HG02840 (cell line): ENCODE measurements around the gene ANKRD44.
"Not testable (repeated sequence)": the region's sequence is repeated elsewhere in the genome, so short reads cannot be mapped to it uniquely, and the experiment has no call there.

ENCODE experiments used
- ATAC-seq: cut with Tn5 transposase; IDR thresholded peaks from one replicate; pipeline ENCODE4 v1.9.1; 2021; ENCODE audit warnings: mild to moderate bottlenecking, moderate library complexity, moderate number of reproducible peaks; ENCODE audit not compliant: unreplicated experiment, low FRiP score

Gene ANKRD44

GRCh38 chr2:197241596-197241995 is 69.0 kb downstream of the ANKRD44 start:
- ATAC-seq: no peak

- ATAC-seq: no peak
Observed at GRCh38 chr2:197241153-197241552, 69.4 kb downstream of the ANKRD44 start.

GRCh38 chr2:197240421-197241041 is 70.0 kb downstream of the ANKRD44 start:
- ATAC-seq: no peak

GRCh38 chr2:197240018-197240417 is 70.6 kb downstream of the ANKRD44 start:
- not testable (repeated sequence) for ATAC-seq

- peak; percentile 49 for ATAC-seq
Observed at GRCh38 chr2:197239434-197239833, 71.1 kb downstream of the ANKRD44 start.

GRCh38 chr2:197238043-197238365 is 72.6 kb downstream of the ANKRD44 start:
- ATAC-seq: peak; percentile 52

- no peak for ATAC-seq
Observed at GRCh38 chr2:197237291-197238042, 73.1 kb downstream of the ANKRD44 start.

- ATAC-seq: no peak
Observed at GRCh38 chr2:197236816-197237215, 73.8 kb downstream of the ANKRD44 start.

- no peak for ATAC-seq
Observed at GRCh38 chr2:197236159-197236558, 74.4 kb downstream of the ANKRD44 start.

- no peak for ATAC-seq
Observed at GRCh38 chr2:197235711-197236110, 74.9 kb downstream of the ANKRD44 start.

- ATAC-seq: no peak
Observed at GRCh38 chr2:197234671-197235191, 75.8 kb downstream of the ANKRD44 start.

GRCh38 chr2:197233473-197233872 is 77.1 kb downstream of the ANKRD44 start:
- ATAC-seq: no peak

- no peak for ATAC-seq
Observed at GRCh38 chr2:197232010-197232409, 78.6 kb downstream of the ANKRD44 start.

GRCh38 chr2:197229509-197230443 is 80.8 kb downstream of the ANKRD44 start:
- no peak for ATAC-seq

GRCh38 chr2:197223451-197223850 is 87.1 kb downstream of the ANKRD44 start:
- ATAC-seq: no peak

- no peak for ATAC-seq
Observed at GRCh38 chr2:197219636-197220035, 90.9 kb downstream of the ANKRD44 start.

- ATAC-seq: no peak
Observed at GRCh38 chr2:197217541-197217940, 93.0 kb downstream of the ANKRD44 start.

GRCh38 chr2:197216361-197216979 is 94.1 kb downstream of the ANKRD44 start:
- ATAC-seq: peak; percentile 55

GRCh38 chr2:197215748-197216360 is 94.7 kb downstream of the ANKRD44 start:
- no peak for ATAC-seq
